Astrocyte (in vitro differentiated cells and primary cell): ENCODE results near the gene PDE8A. TPM values are rescaled to one million over a fixed set of nuclear protein-coding genes. Genes with fewer than 3 reads are reported as not detected.

Experiments
- DNase-seq: peaks from one replicate; pipeline ENCODE4 v3.0.0-alpha.2; 2010; ENCODE audit warnings: low read depth
- FAIRE-seq: peaks from 2 replicates; lab custom pipeline; 2011; peaks lifted over from hg19 to GRCh38; lab: Jason Lieb, UNC
- H2AFZ ChIP-seq: 2 replicates; pipeline ENCODE4 v1.6.0; 2012; ENCODE audit warnings: low read depth, low read length, inconsistent platforms
- H3K27ac ChIP-seq: 2 replicates; pipeline ENCODE4 v1.5.1; 2011; ENCODE audit warnings: low read depth, low read length, inconsistent platforms
- H3K27me3 ChIP-seq: 2 replicates; pipeline ENCODE4 v1.6.0; 2011; ENCODE audit warnings: low read length, inconsistent platforms; ENCODE audit not compliant: insufficient read depth
- H3K36me3 ChIP-seq: 2 replicates; pipeline ENCODE4 v1.5.1; 2011; ENCODE audit warnings: low read length, inconsistent platforms; ENCODE audit not compliant: insufficient read depth
- H3K4me1 ChIP-seq: 2 replicates; pipeline ENCODE4 v1.5.1; 2011; ENCODE audit warnings: low read length, inconsistent platforms; ENCODE audit not compliant: insufficient read depth
- H3K4me2 ChIP-seq: 2 replicates; pipeline ENCODE4 v1.6.0; 2012; ENCODE audit warnings: low read length, inconsistent platforms
- H3K4me3 ChIP-seq: 2 replicates; pipeline ENCODE4 v1.5.1; 2011; ENCODE audit warnings: low read depth, mild to moderate bottlenecking, low read length, inconsistent platforms; ENCODE audit not compliant: insufficient read depth
- H3K79me2 ChIP-seq: 2 replicates; pipeline ENCODE4 v1.6.0; 2012; ENCODE audit warnings: mild to moderate bottlenecking, low read length, inconsistent platforms; ENCODE audit not compliant: insufficient read depth
- H3K9ac ChIP-seq: 2 replicates; pipeline ENCODE4 v1.6.0; 2012; ENCODE audit warnings: mild to moderate bottlenecking, low read length, inconsistent platforms
- H3K9me3 ChIP-seq: 2 replicates; pipeline ENCODE4 v1.5.1; 2012; ENCODE audit warnings: low read depth, mild to moderate bottlenecking, low read length, inconsistent platforms; ENCODE audit not compliant: insufficient read depth
- H4K20me1 ChIP-seq: 2 replicates; pipeline ENCODE4 v1.6.0; 2012; ENCODE audit warnings: low read length, inconsistent platforms; ENCODE audit not compliant: insufficient read depth
- H3K27ac Mint-ChIP-seq: one replicate; pipeline ENCODE4 v1.8.0; 2021; ENCODE audit warnings: mild to moderate bottlenecking, mixed read lengths; ENCODE audit not compliant: unreplicated experiment
- H3K27me3 Mint-ChIP-seq: one replicate; pipeline ENCODE4 v1.8.0; 2021; ENCODE audit warnings: low read depth, mixed read lengths; ENCODE audit not compliant: unreplicated experiment
- H3K36me3 Mint-ChIP-seq: one replicate; pipeline ENCODE4 v1.8.0; 2021; ENCODE audit warnings: low read depth, mixed read lengths; ENCODE audit not compliant: unreplicated experiment
- H3K4me1 Mint-ChIP-seq: one replicate; pipeline ENCODE4 v1.8.0; 2021; ENCODE audit warnings: low read depth, mixed read lengths; ENCODE audit not compliant: unreplicated experiment
- H3K4me3 Mint-ChIP-seq: one replicate; pipeline ENCODE4 v1.8.0; 2021; ENCODE audit warnings: mild to moderate bottlenecking, moderate library complexity, mixed read lengths; ENCODE audit not compliant: unreplicated experiment
- H3K9me3 Mint-ChIP-seq: one replicate; pipeline ENCODE4 v1.8.0; 2021; ENCODE audit warnings: mild to moderate bottlenecking, mixed read lengths; ENCODE audit not compliant: unreplicated experiment
- CTCF ChIP-seq: IDR thresholded peaks from 2 replicates; pipeline ENCODE4 v1.5.1; 2011; ENCODE audit warnings: low read depth, mild to moderate bottlenecking, inconsistent platforms, low read length, moderate library complexity; ENCODE audit not compliant: insufficient read depth
- EZH2 ChIP-seq: IDR thresholded peaks from 2 replicates; pipeline ENCODE4 v1.6.1; 2012; ENCODE audit warnings: mild to moderate bottlenecking, low read length, inconsistent platforms; ENCODE audit not compliant: insufficient read depth
- total RNA-seq: library from RNA; stranded (reverse); gene quantifications from 2 replicates; pipeline ENCODE4 v1.2.1, GENCODE V29; 2021

Gene PDE8A
- total RNA-seq, 1 donor from 2014 or later: 18.0 TPM

GRCh38 chr15:84980196-84981053 is 1.2 kb upstream of the PDE8A start:
- H3K27ac Mint-ChIP-seq: no peak overlapping the region
- Histone ChIP-seq H3K79me2 (peaks cover 35% of the 10 kb centered on the region), H3K4me1 (peaks cover 11% of the 10 kb centered on the region), H3K27ac (peak overlapping the region; percentile 93), H2AFZ (peak overlapping the region; percentile 98), H3K9me3 (no peaks in the 10 kb centered on the region), H4K20me1 (peaks cover 29% of the 10 kb centered on the region), H3K36me3 (no peaks in the 10 kb centered on the region), H3K27me3 (no peaks in the 10 kb centered on the region), H3K9ac (peak overlapping the region; percentile 90), H3K4me2 (peak overlapping the region; percentile 86), H3K4me3 (peak overlapping the region; percentile 77)
- peak overlapping the region; percentile 91 for H3K4me3 Mint-ChIP-seq
- DNase-seq (peak; percentile 87), FAIRE-seq (no peak)
- peaks cover 3% of the 10 kb centered on the region for H3K4me1 Mint-ChIP-seq
- H3K36me3 Mint-ChIP-seq: no peaks in the 10 kb centered on the region
- TF ChIP-seq EZH2 (no peak), CTCF (no peak)
- H3K9me3 Mint-ChIP-seq: no peaks in the 10 kb centered on the region
- H3K27me3 Mint-ChIP-seq: peaks cover 19% of the 10 kb centered on the region

- no peaks in the 10 kb centered on the region for H3K9me3 Mint-ChIP-seq
- H3K36me3 Mint-ChIP-seq: no peaks in the 10 kb centered on the region
- no peaks in the 10 kb centered on the region for H3K36me3 ChIP-seq
- peaks cover 18% of the 10 kb centered on the region for H3K27me3 Mint-ChIP-seq
- FAIRE-seq (no peak), DNase-seq (peak; percentile 92)
- peak overlapping the region; percentile 77 for H3K4me3 ChIP-seq
- no peaks in the 10 kb centered on the region for H3K27me3 ChIP-seq
- H3K9ac ChIP-seq: peak overlapping the region; percentile 90
- no peak overlapping the region for H3K27ac Mint-ChIP-seq
- H3K4me1 Mint-ChIP-seq: peaks cover 3% of the 10 kb centered on the region
- peak overlapping the region; percentile 98 for H2AFZ ChIP-seq
- H3K4me2 ChIP-seq: peak overlapping the region; percentile 86
- peaks cover 42% of the 10 kb centered on the region for H3K79me2 ChIP-seq
- H3K27ac ChIP-seq: peak overlapping the region; percentile 93
- H3K4me1 ChIP-seq: peaks cover 11% of the 10 kb centered on the region
- TF ChIP-seq CTCF (no peak), EZH2 (no peak)
- H3K4me3 Mint-ChIP-seq: peak overlapping the region; percentile 84
- H3K9me3 ChIP-seq: no peaks in the 10 kb centered on the region
- peaks cover 36% of the 10 kb centered on the region for H4K20me1 ChIP-seq
These were observed 474 bp upstream of the PDE8A start for GRCh38 chr15:84981054-84981710.
